ENCODE results near the gene ZNF816. TPM values are rescaled to one million over a fixed set of nuclear protein-coding genes. Genes with fewer than 3 reads are reported as not detected.
"Not testable (repeated sequence)": the region's sequence is repeated elsewhere in the genome, so short reads cannot be mapped to it uniquely, and the experiment has no call there.

ZNF816 gene
- total RNA-seq, 1 experiment from 2014 or later = 8.9 TPM

DNA sequence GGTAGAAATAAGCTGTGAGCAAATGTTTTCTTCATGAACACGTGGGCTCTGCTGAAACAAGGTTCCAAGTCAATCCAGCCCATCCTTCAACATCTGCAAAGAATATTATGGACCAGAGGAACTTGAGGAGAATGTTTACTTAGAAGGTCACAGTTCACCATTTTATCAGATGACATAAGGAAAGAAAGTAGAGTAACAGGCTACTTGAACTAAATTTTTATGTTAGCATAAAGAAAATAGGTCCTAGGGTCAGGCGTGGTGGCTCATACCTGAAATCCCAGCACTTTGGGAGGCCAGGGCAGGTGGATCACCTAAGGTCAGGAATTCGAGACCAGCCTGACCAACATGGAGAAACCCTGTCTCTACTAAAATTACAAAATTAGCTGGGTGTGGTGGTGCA, 20.5 kb upstream of the ZNF816 start:
- POLR2A ChIA-PET = not testable (repeated sequence)

DNA sequence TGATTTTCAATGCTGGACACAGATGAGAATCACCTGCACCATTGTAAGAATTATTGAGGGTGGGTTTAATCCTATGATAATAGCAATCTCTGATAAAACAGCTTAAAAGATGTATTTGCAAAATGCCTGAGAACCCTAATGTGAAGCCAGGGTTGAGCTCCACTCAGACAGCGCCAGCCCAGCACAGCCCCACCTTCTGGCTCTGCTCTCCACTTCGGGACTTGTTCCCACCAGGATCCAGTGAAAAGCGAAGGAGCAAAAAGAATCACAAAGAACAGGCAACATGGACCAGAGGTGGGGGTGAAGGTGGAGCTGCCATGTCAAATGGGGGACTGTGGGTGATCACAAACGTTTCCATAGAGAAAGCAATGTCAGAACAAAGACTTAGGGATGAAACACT, 18.6 kb upstream of the ZNF816 start:
- CTCF ChIA-PET = no interaction called here
- H4K20me1 ChIP-seq (ENCODE audit: insufficient read depth) = no peaks in the 10 kb centered on the region
- H3K9me3 ChIP-seq (ENCODE audit: control insufficient read depth in 1 of 2, insufficient read depth in 1 of 2, low read depth in 1 of 2, low read length in 2 of 2) = peaks cover 12 to 19% of the 10 kb centered on the region in 2 experiments; a peak in 2 of 4 replicates
- H3K27ac ChIP-seq (ENCODE audit: low read depth, low read length) = no peak overlapping the region
- H3K4me1 ChIP-seq (ENCODE audit: control insufficient read depth in 1 of 2, insufficient read depth in 2 of 2, low read length in 2 of 2) = no peaks in the 10 kb centered on the region
- H2AFZ ChIP-seq (ENCODE audit: low read depth, low read length, poor library complexity, severe bottlenecking) = no peak overlapping the region
- no peak overlapping the region for H3K4me3 ChIP-seq (replicated peaks in 1 of 2; ENCODE audit: low read depth in 1 of 2, low read length in 2 of 2)
- H3K9me2 ChIP-seq (ENCODE audit: insufficient read depth) = no peaks in the 10 kb centered on the region
- H3K9ac ChIP-seq (ENCODE audit: low read length) = no peak overlapping the region
- H3K79me2 ChIP-seq (ENCODE audit: insufficient read depth, low read length) = no peaks in the 10 kb centered on the region
- H3K4me2 ChIP-seq (ENCODE audit: low read length) = no peak overlapping the region
- H3K27me3 ChIP-seq (ENCODE audit: insufficient read depth, low read length) = no peaks in the 10 kb centered on the region
- BruUV-seq (replicated peaks) = no TSS peak
- TF ChIP-seq YY1 (IDR thresholded peaks at IDR 0.05; ENCODE audit: extremely low read depth, insufficient replicate concordance, low read depth, low read length) (no peak), FOSL1 (IDR thresholded peaks at IDR 0.05; ENCODE audit: low read depth) (no peak), SP1 (IDR thresholded peaks at IDR 0.05; ENCODE audit: low read depth) (no peak), ELF1 (IDR thresholded peaks at IDR 0.05; ENCODE audit: borderline replicate concordance, low read depth) (no peak)
- no peak for ATAC-seq
- DNase-seq (ENCODE audit: low read depth, low spot score) = no peak
- RAD21 ChIA-PET (ENCODE audit: low non-redundant PET in 1 of 2, low total read pairs in 2 of 2, uncharacterized antibody in 2 of 2, unreplicated experiment in 2 of 2) = no interaction called here
- intact Hi-C loops (cut with micrococcal nuclease) = no loop called here
- POLR2A ChIA-PET = no interaction called here
- H3K36me3 ChIP-seq (ENCODE audit: control insufficient read depth in 1 of 2, insufficient read depth in 2 of 2, low read length in 2 of 2) = no peaks in the 10 kb centered on the region

More for the DNA sequence above, 20.5 kb upstream of the ZNF816 start:
- H3K9me2 ChIP-seq (ENCODE audit: insufficient read depth); H3K27me3 ChIP-seq (ENCODE audit: insufficient read depth, low read length); H3K36me3 ChIP-seq (ENCODE audit: control insufficient read depth in 1 of 2, insufficient read depth in 2 of 2, low read length in 2 of 2); H3K9ac ChIP-seq (ENCODE audit: low read length); BruUV-seq (replicated peaks); H2AFZ ChIP-seq (ENCODE audit: low read depth, low read length, poor library complexity, severe bottlenecking); CTCF ChIA-PET; H4K20me1 ChIP-seq (ENCODE audit: insufficient read depth); H3K79me2 ChIP-seq (ENCODE audit: insufficient read depth, low read length); ATAC-seq; H3K4me2 ChIP-seq (ENCODE audit: low read length); DNase-seq (ENCODE audit: low read depth, low spot score); H3K4me3 ChIP-seq (replicated peaks in 1 of 2; ENCODE audit: low read depth in 1 of 2, low read length in 2 of 2); H3K27ac ChIP-seq (ENCODE audit: low read depth, low read length); H3K4me1 ChIP-seq (ENCODE audit: control insufficient read depth in 1 of 2, insufficient read depth in 2 of 2, low read length in 2 of 2); intact Hi-C loops (cut with micrococcal nuclease); RAD21 ChIA-PET (ENCODE audit: low non-redundant PET in 1 of 2, low total read pairs in 2 of 2, uncharacterized antibody in 2 of 2, unreplicated experiment in 2 of 2): not testable (repeated sequence)
- peaks cover 16 to 33% of the 10 kb centered on the region in 2 experiments; a peak in 2 of 4 replicates for H3K9me3 ChIP-seq (ENCODE audit: control insufficient read depth in 1 of 2, insufficient read depth in 1 of 2, low read depth in 1 of 2, low read length in 2 of 2)

All from HCT116 (cell line).